ENCODE results near the gene AHNAK2. TPM values are rescaled to one million over a fixed set of nuclear protein-coding genes. Genes with fewer than 3 reads are reported as not detected.

AHNAK2 gene
- total and polyA plus RNA-seq, 5 donors: 2.0 to 5.7 (median 3.1) TPM

- WGBS: 89% methylated on average over 15 of the region's 15 CpGs
- no peak overlapping the region for H3K27ac ChIP-seq (ENCODE audit: low read length)
- H3K27me3 ChIP-seq (ENCODE audit: control insufficient read depth, insufficient read depth): no peaks in the 10 kb centered on the region
- H3K4me1 ChIP-seq (ENCODE audit: control insufficient read depth, insufficient read depth, low read length): peaks cover 2% of the 10 kb centered on the region
- ATAC-seq: no peak
- H3K9me3 ChIP-seq (ENCODE audit: control insufficient read depth, low read length): no peaks in the 10 kb centered on the region
- H3K4me3 ChIP-seq (ENCODE audit: low read length): no peak overlapping the region
- intact Hi-C loops (cut with DNase I): loop anchor here in 2 of 4 donors (5.0 to 10.0 kb wide), 2 partner anchors 58 to 371 kb away; no protein-coding TSS in a partner anchor
- DNase-seq: peak in 2 of 3 donors; percentile 44 to 49
Measured at GRCh38 chr14:104984056-104984894, 6.1 kb upstream of the AHNAK2 start.

GRCh38 chr14:104983231-104983721, 5.1 kb upstream of the AHNAK2 start:
- ATAC-seq (no peak), DNase-seq (peak in 2 of 3 donors; percentile 9 to 37)
- H3K4me1 ChIP-seq (ENCODE audit: control insufficient read depth, insufficient read depth, low read length): peaks cover 2% of the 10 kb centered on the region
- intact Hi-C loops (cut with DNase I): loop anchor here in 2 of 4 donors (5.0 to 10.0 kb wide), 2 partner anchors 59 to 372 kb away; no protein-coding TSS in a partner anchor
- H3K27ac ChIP-seq (ENCODE audit: low read length): no peak overlapping the region
- H3K9me3 ChIP-seq (ENCODE audit: control insufficient read depth, low read length): no peaks in the 10 kb centered on the region
- no peak overlapping the region for H3K4me3 ChIP-seq (ENCODE audit: low read length)
- no peaks in the 10 kb centered on the region for H3K27me3 ChIP-seq (ENCODE audit: control insufficient read depth, insufficient read depth)
- WGBS: 80% methylated on average over 12 of the region's 12 CpGs

GRCh38 chr14:104982548-104983230, 4.5 kb upstream of the AHNAK2 start:
- 80% methylated on average over 10 of the region's 10 CpGs for WGBS
- Histone ChIP-seq H3K27me3 (ENCODE audit: control insufficient read depth, insufficient read depth) (no peaks in the 10 kb centered on the region), H3K9me3 (ENCODE audit: control insufficient read depth, low read length) (no peaks in the 10 kb centered on the region), H3K4me3 (ENCODE audit: low read length) (no peak overlapping the region), H3K4me1 (ENCODE audit: control insufficient read depth, insufficient read depth, low read length) (peaks cover 3% of the 10 kb centered on the region), H3K27ac (ENCODE audit: low read length) (no peak overlapping the region)
- ATAC-seq: no peak
- intact Hi-C loops (cut with DNase I): loop anchor here in 2 of 4 donors (5.0 to 10.0 kb wide), 2 partner anchors 60 to 372 kb away; no protein-coding TSS in a partner anchor
- DNase-seq: peak in 2 of 3 donors; percentile 38 to 40

- no peak for ATAC-seq
- Histone ChIP-seq H3K27me3 (ENCODE audit: control insufficient read depth, insufficient read depth) (no peaks in the 10 kb centered on the region), H3K9me3 (ENCODE audit: control insufficient read depth, low read length) (no peaks in the 10 kb centered on the region), H3K27ac (ENCODE audit: low read length) (no peak overlapping the region), H3K4me3 (ENCODE audit: low read length) (no peak overlapping the region), H3K4me1 (ENCODE audit: control insufficient read depth, insufficient read depth, low read length) (peaks cover 7% of the 10 kb centered on the region)
- WGBS: 74% methylated on average over 17 of the region's 17 CpGs
- intact Hi-C loops (cut with DNase I): loop anchor here in 2 of 4 donors (5.0 to 10.0 kb wide), 2 partner anchors 60 to 373 kb away; no protein-coding TSS in a partner anchor
- DNase-seq: peak in 2 of 3 donors; percentile 29 to 42
Measured at GRCh38 chr14:104981699-104982541, 3.7 kb upstream of the AHNAK2 start.

- ATAC-seq: no peak
- intact Hi-C loops (cut with DNase I): loop anchor here in 2 of 4 donors (5.0 to 10.0 kb wide), 2 partner anchors 61 to 374 kb away; no protein-coding TSS in a partner anchor
- WGBS: 90% methylated on average over 22 of the region's 22 CpGs
- Histone ChIP-seq H3K27ac (ENCODE audit: low read length) (no peak overlapping the region), H3K27me3 (ENCODE audit: control insufficient read depth, insufficient read depth) (no peaks in the 10 kb centered on the region), H3K4me1 (ENCODE audit: control insufficient read depth, insufficient read depth, low read length) (peaks cover 5% of the 10 kb centered on the region), H3K4me3 (ENCODE audit: low read length) (no peak overlapping the region), H3K9me3 (ENCODE audit: control insufficient read depth, low read length) (no peaks in the 10 kb centered on the region)
- DNase-seq: peak in 2 of 3 donors; percentile 28 to 37
Measured at GRCh38 chr14:104980611-104981531, 2.7 kb upstream of the AHNAK2 start.

GRCh38 chr14:104979758-104980610, 1.8 kb upstream of the AHNAK2 start:
- no peak overlapping the region for H3K27ac ChIP-seq (ENCODE audit: low read length)

GRCh38 chr14:104978746-104979691, 845 bp upstream of the AHNAK2 start:
- peaks cover 6% of the 10 kb centered on the region for H3K4me1 ChIP-seq (ENCODE audit: control insufficient read depth, insufficient read depth, low read length)
- H3K27me3 ChIP-seq (ENCODE audit: control insufficient read depth, insufficient read depth): no peaks in the 10 kb centered on the region
- no peak overlapping the region for H3K27ac ChIP-seq (ENCODE audit: low read length)
- DNase-seq (peak in 2 of 3 donors; percentile 30 to 53), ATAC-seq (no peak)
- H3K4me3 ChIP-seq (ENCODE audit: low read length): peak overlapping the region; percentile 51
- 57% methylated on average over 32 of the region's 32 CpGs for WGBS
- intact Hi-C loops (cut with DNase I): loop anchor here in 1 of 4 donors (5.0 kb wide), 1 partner anchor 63 kb away; no protein-coding TSS in a partner anchor
- no peaks in the 10 kb centered on the region for H3K9me3 ChIP-seq (ENCODE audit: control insufficient read depth, low read length)

More at GRCh38 chr14:104979758-104980610, 1.8 kb upstream of the AHNAK2 start:
- Histone ChIP-seq H3K4me3 (ENCODE audit: low read length) (no peak overlapping the region), H3K9me3 (ENCODE audit: control insufficient read depth, low read length) (no peaks in the 10 kb centered on the region), H3K4me1 (ENCODE audit: control insufficient read depth, insufficient read depth, low read length) (peaks cover 5% of the 10 kb centered on the region), H3K27me3 (ENCODE audit: control insufficient read depth, insufficient read depth) (no peaks in the 10 kb centered on the region)
- intact Hi-C loops (cut with DNase I): loop anchor here in 3 of 4 donors (5.0 to 10.0 kb wide), 2 partner anchors 62 to 375 kb away; no protein-coding TSS in a partner anchor
- ATAC-seq: no peak
- 62% methylated on average over 19 of the region's 19 CpGs for WGBS
- DNase-seq: peak; percentile 53 to 74 (median 72)

GRCh38 chr14:104977008-104977680, 1.0 kb downstream of the AHNAK2 start:
- H3K9me3 ChIP-seq (ENCODE audit: control insufficient read depth, low read length): no peaks in the 10 kb centered on the region
- peaks cover 10% of the 10 kb centered on the region for H3K4me1 ChIP-seq (ENCODE audit: control insufficient read depth, insufficient read depth, low read length)
- H3K4me3 ChIP-seq (ENCODE audit: low read length): no peak overlapping the region
- intact Hi-C loops (cut with DNase I): loop anchor here in 1 of 4 donors (5.0 kb wide), 1 partner anchor 65 kb away; no protein-coding TSS in a partner anchor
- ATAC-seq: no peak
- H3K27me3 ChIP-seq (ENCODE audit: control insufficient read depth, insufficient read depth): no peaks in the 10 kb centered on the region
- no peak overlapping the region for H3K27ac ChIP-seq (ENCODE audit: low read length)
- 77% methylated on average over 11 of the region's 11 CpGs for WGBS
- DNase-seq: peak in 2 of 3 donors; percentile 65 to 69
